Renal pelvis (tissue), 4 donors: Measurements from ENCODE around the gene ELFN1. TPM values are rescaled to one million over a fixed set of nuclear protein-coding genes. Genes with fewer than 3 reads are reported as not detected.
"Not testable (repeated sequence)": the region's sequence is repeated elsewhere in the genome, so short reads cannot be mapped to it uniquely, and the experiment has no call there.

Experiments used
- DNase-seq: peaks from one replicate; pipeline ENCODE4 v3.0.0-alpha.2; 2013
- polyA plus RNA-seq, 3 donors: library from polyadenylated mRNA; unstranded; fragments of 120-200 nt; gene quantifications; one replicate each; pipeline ENCODE4 v1.2.1, GENCODE V29; 2013; ENCODE audit not compliant: insufficient read length in 3 of 3

The ELFN1 gene
- polyA plus RNA-seq, 3 donors = 14.3 to 18.3 (median 18.1) TPM

DNA sequence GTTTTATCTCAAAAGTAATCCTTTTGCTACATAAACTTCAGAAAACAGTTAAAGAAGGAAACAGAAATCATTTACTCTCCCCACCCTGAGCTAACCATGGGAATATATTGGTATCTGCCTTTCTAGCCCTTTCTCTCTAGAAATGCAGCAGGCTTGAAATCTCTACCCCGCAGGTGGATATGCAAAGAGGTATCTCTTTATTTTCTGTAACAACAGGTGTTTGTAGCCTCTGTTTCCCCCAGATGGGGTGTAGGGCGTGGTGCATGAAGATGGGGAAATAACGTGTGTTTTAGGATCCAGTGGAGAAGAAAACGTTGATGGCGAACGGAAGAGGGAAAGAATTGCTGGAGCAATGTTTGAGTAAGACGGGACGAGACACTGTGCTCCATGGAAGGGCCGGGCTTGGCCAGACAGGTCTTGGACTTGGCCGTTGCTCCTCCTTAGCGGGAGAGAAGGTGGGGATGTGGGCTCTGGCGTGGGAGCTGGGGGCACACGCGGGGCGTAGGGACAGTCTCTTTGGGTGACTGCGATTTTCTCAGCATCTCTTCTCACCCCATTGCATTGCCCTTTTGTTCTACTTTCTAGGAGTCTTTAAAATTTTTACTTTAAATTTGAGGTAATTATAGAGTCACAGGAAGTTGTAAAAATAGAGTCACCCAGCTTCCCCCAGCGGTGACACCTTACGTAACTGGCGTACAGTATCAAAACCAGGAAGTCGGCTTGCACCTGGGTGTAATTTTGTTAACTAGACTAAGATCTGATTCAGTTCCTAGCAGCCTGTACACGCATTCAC lies 82.9 kb downstream of the ELFN1 start:
- DNase-seq = no peak

DNA sequence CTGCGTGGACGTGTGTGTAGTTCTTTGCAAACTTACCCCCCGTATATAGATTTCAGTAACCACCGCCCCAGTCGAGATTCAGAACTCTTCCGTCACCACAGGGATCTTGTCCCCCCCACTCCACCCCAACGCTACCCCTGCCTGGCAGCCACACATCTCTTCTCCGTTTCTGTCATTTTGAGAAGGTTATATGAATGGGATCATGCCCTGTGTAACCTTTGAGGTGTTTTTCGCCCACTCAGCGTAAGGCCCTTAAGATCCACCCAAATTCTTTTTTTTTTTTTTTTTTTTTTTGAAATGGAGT lies 83.4 kb downstream of the ELFN1 start:
- DNase-seq = no peak

DNA sequence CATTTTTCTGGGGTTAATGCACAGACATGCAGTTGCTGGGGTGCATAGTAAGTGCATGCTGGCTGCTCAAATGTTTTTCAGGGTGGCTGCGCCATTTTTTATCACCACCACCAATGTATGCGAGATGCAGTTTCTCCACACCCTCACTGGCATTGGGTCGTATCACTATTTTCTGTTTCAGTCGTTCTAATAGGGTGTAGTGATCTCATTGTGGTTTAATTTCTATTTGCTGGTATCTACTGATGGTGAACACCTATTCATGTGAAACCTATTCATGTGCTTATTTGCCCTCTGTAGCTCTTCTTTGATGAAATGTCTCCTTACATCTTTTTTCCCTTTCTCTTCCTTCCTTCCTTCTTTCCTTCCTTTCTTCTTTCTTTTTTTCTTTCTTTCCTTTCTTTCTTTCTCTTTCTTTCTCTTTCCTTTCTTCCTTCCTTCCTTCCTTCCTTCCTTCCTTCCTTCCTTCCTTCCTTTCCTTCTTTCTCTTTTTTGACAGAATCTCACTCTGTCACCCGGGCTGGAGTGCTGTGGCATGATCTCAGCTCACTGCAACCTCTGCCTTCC lies 84.3 kb downstream of the ELFN1 start:
- no peak for DNase-seq

DNA sequence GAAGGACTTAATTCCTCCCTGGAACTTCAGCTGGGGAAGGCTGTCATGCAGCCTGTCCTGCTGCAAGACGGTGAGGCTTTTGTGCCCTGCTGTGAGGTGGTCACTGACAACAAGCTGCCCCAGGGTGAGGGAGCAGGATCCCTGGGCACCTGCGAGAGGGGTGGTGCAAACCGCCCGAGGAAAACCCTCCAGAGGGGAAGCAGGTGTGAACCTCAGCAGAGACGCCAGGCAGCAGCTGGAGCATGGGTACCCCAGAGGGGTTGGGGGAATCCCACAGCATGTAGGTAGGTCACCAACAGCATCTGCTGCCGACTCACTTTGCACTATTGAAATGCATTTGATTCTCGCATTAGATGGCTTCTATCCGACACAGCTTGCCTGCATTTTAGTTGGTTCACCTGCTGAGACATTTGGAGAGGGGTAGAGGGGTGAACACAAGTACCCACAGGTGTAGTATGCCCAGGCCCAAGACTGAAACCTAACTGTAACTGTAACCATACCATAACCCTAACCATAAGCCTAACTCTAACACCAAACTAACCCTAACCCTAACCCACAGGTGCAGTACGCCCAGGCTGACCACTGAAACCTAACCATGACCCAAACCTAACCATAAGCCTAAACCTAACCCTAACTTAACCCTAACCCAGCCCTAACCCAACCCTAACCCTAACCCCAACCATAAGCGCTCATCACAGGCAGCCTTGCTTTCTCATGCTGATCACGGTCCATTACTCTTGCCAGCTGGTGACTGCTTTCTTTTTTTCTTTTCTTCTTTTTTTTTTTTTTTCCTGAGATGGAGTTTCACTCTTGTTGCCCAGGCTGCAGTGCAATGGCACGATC lies 85.9 kb downstream of the ELFN1 start:
- DNase-seq = no peak

DNA sequence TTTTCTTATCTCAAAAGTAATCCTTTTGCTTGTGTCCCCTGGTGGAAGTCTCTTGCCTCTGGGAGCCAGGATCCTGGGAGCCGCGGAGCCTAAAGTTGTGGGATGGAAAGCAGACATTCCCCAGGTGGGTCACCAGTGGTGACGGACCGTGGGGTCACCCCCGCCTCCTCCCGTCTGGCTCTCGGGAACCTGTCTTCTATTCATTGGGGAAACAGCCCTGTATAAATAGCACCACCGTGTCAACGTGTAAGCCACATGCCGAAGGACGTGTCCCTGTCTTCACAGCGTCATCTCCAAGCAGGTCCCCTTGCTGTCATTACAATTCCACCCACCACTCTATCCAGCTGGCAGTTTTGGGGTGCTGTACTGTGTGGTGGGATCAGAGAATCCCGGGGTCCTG lies 87.5 kb downstream of the ELFN1 start:
- DNase-seq = no peak

DNA sequence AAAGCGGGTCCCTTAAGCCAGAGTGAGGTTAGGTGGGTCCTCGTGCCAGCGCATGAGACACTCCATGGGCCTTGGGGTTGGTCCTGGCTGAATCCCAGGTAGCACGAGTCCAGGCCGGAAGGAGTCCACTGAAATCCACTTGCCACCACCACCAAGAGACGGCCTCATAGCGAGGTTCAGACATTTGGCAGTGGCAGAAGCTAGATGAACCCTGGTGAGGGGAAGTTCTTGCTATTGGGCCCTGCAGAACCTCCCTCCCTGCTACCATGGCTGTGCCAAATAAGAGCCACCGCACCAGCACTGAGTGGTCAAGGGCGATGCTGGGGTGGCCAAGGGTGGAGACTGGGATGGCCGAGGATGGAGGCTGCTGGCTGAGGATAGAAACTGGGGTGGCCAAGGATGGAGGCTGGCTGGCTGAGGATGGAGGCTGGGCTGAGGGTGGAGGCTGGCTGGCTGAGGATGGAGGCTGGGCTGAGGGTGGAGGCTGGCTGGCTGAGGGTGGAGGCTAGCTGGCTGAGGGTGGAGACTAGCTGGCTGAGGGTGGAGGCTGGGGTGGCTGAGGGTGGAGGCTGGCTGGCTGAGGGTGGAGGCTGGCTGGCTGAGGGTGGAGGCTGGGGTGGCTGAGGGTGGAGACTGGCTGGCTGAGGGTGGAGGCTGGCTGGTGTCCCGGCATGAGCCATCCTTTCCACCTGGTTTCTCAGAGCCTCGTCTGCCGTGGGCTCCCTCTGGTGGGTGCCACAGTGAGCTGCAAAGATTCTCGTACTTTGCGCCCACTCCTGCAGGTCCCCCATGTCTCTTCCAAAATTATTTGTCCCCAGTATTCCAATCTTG lies 88.2 kb downstream of the ELFN1 start:
- DNase-seq = no peak

DNA sequence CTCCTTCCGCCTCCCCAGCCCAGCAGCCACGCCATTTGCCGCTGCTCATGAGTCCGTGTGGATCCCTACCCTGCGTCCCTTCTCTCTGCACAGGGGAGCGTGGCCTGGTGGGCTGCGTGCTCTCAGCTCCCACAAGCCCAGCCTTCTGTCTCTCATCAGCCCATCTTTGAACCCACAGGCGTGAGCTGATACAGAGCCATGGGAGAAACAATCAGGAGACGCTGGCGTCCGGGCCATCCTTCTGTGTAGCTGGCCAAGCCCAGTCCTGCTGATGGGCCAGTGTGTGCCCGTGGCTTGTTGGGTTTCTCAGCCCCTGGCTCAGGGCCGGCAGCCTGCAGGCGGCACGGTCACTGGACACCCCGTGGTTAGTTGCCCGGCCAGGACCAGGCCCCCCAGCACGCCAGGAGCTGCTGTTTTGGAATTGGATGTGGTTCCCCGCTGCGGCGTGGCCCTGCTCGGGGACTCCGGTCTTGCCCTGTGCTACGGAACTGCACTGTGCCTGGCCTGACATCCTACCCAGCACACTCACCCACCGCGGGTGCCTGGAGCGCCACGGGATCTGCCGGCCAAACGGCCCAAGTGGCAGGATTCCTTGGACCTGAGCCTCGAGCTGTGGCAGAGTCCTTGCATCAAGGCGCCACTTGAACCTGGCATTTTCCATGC lies 88.9 kb downstream of the ELFN1 start:
- no peak for DNase-seq

DNA sequence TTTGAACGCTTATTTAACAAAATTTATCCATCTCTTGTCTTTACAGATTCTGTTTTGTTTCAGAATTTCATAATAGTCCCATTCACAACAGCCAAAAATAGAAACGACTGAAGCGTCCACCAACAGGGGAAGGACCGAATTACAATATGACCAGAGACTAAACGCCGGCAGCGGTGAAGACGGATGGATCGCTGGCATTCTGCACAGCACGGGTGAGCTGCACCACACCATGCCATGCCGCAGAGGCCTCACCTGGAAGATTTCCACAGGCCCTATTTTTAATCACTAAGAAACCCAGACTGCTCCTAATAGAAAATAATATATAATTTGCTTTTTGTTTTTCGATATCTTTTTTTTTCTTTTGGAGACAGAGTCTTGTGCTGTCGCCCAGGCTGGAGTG lies 91.0 kb downstream of the ELFN1 start:
- no peak for DNase-seq

DNA sequence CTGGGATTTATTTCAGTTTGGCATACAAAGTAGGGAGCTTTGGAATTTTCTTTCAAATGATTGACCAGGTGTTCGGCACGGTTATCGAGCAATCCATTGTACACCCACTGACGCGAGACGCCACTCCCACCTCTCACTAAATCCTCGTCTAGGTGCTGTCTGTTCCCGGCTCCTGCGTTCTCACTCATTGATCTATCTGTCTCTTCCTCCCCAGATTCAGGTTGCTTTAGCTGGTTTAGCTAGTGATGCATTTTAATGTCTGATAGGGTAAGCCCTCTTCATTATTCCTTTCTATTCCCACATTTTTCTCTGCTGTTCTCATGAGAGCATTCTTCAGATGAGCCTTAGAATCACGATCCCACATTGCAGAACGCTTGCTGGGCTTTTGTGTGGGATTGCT lies 91.7 kb downstream of the ELFN1 start:
- DNase-seq = peak; percentile 19

DNA sequence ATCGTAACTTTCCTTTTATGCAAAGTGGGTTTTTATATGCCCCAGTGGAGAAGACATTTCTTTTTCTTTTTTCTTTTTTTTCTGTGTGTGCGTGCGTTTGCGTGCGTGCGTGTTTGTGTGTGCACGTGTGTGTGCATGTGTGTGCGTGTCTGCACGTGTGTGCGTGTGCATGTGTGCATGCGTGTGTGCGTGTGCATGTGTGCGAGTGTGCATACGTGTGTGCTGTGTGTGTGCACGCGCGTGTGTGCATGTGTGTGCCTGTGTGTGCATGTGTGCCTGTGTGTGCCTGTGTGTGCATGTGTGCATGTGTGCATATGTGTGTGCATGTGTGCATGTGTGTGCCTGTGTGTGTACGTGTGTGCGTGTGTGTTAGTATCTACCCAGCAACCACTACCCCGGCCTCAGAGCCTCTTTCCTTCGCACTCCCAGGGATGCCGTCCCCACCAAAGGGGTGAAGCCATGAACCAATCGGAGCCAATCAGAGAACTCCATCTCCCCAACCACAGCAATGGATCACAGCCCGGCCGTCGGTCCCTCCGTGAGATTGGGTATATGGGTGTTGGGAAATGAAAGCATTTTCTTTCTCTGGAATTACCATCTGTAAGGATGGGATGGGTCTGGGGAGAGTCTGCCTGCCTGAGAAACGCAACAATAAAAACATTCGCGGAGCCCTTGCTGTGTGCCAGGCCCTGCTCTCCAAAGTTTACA lies 92.3 kb downstream of the ELFN1 start:
- no peak for DNase-seq

DNA sequence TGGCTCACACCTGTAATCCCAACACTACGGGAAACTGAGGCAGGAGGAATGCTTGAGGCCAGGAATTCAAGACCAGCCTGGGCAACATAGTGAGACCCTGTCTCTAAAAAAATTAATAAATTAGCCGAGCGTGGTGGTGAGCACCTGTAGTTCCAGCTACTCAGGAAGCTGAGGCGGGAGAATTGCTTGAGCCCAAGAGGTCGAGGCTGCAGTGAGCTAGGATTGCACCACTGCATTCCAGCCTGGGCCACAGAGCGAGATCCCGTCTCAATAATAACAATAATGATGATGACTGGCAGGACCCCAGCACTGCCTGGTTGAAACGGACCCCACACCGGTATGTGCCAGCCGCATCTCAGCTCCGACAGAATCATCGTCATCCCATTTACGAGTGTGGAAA lies 93.0 kb downstream of the ELFN1 start:
- no peak for DNase-seq

DNA sequence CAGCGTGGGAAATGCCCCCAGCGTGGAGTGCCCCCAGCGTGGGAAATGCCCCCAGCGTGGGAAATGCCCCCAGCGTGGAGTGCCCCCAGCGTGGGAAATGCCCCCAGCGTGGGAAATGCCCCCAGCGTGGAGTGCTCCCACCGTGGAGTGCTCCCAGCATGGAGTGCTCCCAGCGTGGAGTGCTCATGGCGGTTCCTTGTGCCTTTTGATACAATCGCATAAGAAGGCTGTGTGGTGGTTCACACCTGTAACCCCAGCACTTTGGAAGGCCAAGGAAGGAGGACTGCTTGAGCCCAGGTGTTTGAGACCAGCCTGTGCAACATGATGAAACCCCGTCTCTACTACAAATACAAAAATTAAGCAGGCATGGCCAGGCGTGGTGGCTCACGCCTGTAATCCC lies 93.8 kb downstream of the ELFN1 start:
- not testable (repeated sequence) for DNase-seq

DNA sequence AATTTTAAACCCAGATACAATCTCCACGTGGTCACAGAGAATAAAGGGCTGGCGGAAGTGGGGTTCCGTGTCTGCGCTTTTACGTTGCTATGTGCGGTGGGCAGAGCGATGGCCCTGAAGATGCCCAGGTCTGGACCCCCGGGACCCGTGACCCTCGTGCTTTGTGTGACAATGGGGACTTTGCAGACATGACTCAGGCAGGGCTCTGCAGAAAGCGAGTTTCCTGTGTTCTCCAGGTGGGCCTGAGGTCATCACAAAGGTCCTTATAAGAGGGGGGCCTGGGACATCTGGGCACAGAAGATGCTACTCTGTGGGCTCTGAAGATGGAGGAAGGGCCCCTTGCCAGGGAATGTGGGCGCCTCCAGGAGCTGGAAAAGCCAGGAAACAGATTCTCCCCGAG lies 95.3 kb downstream of the ELFN1 start:
- no peak for DNase-seq

DNA sequence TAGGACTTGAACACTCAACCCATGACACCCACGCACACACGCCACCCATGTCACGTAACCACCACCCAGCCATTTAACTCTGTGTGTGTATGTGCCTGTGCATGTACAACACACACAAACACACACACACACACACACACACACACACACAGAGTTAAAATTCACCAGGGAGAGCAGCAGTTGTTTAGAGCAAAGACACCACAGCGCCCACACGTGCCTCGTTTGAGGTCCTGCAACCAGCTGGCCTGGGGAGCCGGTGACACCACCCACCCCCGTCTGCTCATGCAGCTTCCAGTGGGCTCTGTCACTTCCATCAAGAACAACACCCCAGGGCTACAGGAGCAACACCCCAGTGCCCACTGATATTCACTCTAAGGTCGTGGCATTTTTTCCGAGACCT lies 97.4 kb downstream of the ELFN1 start:
- no peak for DNase-seq

DNA sequence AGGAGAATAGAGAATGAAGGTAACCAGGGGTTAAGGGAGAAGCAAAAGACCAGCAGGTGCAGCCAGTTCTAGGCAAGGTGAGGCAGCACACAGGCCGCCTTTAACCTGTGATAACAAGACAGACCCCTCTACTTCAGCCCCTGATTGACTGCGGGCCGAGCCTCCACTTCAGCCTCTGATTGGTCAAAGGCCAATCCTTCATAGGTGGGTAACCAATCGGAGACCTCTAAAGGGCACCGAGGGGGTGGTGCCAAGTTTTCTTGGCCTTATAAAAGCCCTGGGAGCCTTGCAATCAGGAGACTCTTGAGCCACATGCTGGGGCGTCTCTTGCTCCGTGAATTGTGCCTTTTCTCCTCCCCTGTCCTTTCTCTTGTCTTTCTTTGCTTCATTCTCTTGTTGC lies 98.8 kb downstream of the ELFN1 start:
- DNase-seq = no peak

DNA sequence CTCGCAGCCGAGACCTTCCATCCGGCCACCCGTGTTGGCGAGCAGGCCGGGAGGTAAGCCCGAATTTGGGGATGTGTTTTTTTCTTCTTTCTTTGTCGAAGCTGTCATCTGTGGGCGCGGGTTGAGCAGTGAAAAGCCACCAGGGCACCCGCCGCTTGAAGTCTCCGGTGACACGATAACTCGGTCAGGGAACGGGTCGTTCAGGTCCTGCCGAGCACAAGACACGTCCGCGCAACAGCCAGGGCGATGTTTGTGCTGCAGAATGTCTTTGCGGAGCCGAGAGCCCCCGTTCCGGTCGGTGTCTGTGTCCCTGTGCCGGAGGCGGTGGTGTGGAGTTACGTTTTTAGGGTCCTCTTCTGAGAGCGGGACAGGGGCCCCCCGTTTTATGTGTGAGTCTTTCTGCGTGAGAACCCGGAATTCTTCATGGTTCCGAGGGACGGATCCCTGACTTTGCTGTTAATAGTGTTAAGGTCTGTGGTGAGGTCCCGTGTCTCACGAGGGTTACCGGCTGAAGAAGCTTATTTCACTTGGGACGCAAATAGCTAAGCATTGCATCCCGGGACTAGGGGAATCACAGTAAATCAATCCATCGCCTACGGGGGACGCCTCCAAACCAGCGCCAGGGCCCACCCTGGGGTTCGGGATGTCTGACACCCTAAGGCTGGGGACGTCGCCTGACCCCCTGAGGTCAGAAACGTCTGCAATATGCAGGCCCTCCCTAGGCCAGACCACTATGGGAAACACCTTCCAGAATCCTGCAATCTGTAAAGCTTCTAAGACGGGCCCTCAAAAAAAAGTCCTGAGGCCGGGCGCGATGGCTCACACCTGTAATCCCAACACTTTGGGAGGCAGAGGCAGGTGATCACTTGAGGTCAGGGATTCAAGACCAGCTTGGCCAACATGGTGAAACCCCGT lies 99.5 kb downstream of the ELFN1 start:
- DNase-seq = no peak

DNA sequence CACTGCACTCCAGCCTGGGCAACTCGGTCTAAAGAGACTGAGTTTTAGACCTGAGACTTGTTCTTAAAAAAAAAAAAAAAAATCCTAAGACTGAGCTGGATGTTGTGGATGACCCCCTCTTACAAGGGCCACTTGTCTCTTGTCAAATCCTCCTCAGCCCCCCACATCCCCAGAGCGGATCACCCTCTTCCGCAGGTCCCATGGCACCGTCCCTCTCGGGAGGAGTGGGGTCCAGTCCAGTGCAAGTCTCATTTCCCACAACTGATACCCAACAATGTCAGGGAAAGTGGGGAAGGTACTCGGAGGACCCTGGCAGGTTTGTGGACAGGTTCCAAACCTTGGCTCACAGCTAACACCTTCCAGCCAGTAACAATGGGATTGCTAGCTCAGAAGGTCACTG lies 100.3 kb downstream of the ELFN1 start:
- no peak for DNase-seq

DNA sequence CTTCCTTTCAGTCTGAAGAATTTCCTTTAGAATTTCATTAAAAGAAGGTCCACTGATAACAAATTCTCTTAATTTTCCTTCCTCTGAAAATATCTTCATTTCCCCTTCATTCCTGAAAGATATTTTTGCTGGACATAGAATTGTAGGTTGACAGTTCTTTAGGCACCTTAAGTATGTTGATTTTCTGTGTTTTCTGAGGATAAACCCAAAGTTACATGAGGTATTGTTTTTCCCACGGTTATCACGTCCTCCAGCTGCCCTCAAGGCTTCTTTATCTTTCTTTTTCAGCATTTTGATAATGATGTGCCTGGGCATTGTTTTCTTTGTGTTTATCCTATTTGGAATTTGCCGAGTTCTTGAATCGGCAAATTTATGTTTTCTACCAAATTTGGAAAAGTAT lies 105.3 kb downstream of the ELFN1 start:
- DNase-seq = no peak

DNA sequence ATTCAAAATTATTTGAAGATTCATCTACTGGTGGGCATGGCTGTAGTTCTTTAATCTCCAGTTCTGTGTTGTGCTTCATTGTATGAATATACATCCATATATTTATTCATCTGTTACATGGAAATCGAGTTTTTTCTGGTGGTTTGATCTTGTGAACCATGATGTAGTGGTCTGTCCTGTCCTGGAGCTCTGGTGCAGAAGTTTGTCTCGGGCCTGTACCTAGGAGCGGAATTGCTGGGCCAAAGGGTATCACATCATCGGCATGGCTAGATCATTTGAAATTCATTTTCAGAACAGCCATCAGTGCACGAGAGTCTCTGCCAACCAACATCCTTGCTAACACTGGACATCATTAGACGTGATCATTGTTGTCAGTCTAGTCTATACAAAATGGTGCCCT lies 107.0 kb downstream of the ELFN1 start:
- no peak for DNase-seq

DNA sequence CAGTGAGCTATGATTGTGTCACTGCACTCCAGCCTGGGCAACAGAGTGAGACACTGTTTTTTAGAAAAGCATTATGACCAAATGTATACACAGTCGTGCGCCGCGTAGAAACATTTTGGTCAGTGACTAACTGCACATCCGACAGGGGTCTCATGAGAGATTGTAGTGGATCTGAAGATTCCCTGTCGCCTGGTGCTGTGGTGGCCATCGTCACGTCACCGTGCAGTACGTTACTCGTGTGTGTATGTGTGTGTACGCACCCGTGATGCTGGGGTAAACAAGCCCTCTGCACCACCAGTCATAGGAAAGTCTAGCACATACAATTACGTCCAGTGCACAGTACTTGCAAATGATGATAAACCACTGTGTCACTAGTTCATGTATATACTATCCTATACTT lies 109.4 kb downstream of the ELFN1 start:
- no peak for DNase-seq
